ENCODE data around the gene TLR7. TPM values are rescaled to one million over a fixed set of nuclear protein-coding genes. Genes with fewer than 3 reads are reported as not detected.
A peak's percentile ranks its signal among the peaks of the same experiment; 100 is the strongest.

TLR7 gene
- total RNA-seq, 1 donor from 2014 or later = not detected

DNA sequence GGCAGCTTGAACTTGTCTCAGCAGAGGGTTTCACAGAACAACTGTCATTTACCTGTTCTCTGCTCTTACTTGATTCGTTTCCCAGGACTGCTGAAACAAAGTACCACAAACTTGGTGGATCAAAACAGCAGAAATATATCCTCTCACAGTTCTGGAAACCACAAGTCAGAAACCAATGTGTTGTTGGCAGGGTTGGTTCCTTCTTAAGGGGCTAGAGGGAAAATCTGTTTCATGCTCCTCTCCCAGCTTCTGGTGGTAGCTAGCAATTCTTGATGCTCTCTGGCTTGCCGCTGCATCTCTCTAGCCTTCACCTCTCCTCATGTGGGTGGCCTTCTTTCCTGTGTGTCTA is 44.2 kb downstream of the TLR7 start:
- TF ChIP-seq EZH2 (IDR thresholded peaks at IDR 0.05; ENCODE audit: insufficient read depth, low read length) = no peak
- TF ChIP-seq, protein P1, sequence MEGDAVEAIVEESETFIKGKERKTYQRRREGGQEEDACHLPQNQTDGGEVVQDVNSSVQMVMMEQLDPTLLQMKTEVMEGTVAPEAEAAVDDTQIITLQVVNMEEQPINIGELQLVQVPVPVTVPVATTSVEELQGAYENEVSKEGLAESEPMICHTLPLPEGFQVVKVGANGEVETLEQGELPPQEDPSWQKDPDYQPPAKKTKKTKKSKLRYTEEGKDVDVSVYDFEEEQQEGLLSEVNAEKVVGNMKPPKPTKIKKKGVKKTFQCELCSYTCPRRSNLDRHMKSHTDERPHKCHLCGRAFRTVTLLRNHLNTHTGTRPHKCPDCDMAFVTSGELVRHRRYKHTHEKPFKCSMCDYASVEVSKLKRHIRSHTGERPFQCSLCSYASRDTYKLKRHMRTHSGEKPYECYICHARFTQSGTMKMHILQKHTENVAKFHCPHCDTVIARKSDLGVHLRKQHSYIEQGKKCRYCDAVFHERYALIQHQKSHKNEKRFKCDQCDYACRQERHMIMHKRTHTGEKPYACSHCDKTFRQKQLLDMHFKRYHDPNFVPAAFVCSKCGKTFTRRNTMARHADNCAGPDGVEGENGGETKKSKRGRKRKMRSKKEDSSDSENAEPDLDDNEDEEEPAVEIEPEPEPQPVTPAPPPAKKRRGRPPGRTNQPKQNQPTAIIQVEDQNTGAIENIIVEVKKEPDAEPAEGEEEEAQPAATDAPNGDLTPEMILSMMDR (IDR thresholded peaks at IDR 0.05; ENCODE audit: insufficient read depth, low read depth, low read length) = no peak
- no peak overlapping the region for H3K4me3 Mint-ChIP-seq (ENCODE audit: unreplicated experiment)
- Histone ChIP-seq H3K9me3 (ENCODE audit: insufficient read depth, low read depth, low read length) (no peaks in the 10 kb centered on the region), H4K20me1 (ENCODE audit: insufficient read depth, low read length) (no peaks in the 10 kb centered on the region), H3K4me2 (ENCODE audit: low read length) (no peak overlapping the region), H3K27me3 (ENCODE audit: insufficient read depth, low read length) (no peaks in the 10 kb centered on the region), H2AFZ (ENCODE audit: low read depth, low read length) (no peak overlapping the region), H3K4me3 (ENCODE audit: insufficient read depth, low read depth, low read length) (no peak overlapping the region), H3K36me3 (ENCODE audit: insufficient read depth, low read length) (no peaks in the 10 kb centered on the region), H3K27ac (ENCODE audit: low read depth, low read length) (no peak overlapping the region), H3K79me2 (ENCODE audit: insufficient read depth, low read length) (no peaks in the 10 kb centered on the region), H3K9ac (ENCODE audit: low read length) (no peak overlapping the region), H3K4me1 (ENCODE audit: insufficient read depth, low read length) (no peaks in the 10 kb centered on the region)
- no peaks in the 10 kb centered on the region for H3K4me1 Mint-ChIP-seq (ENCODE audit: low read depth, unreplicated experiment)
- no peaks in the 10 kb centered on the region for H3K27me3 Mint-ChIP-seq (ENCODE audit: low read depth, unreplicated experiment)
- H3K36me3 Mint-ChIP-seq (ENCODE audit: low read depth, unreplicated experiment) = no peaks in the 10 kb centered on the region
- DNase-seq (ENCODE audit: low read depth) (no peak), FAIRE-seq (no peak)
- no peak overlapping the region for H3K27ac Mint-ChIP-seq (ENCODE audit: unreplicated experiment)
- H3K9me3 Mint-ChIP-seq (ENCODE audit: unreplicated experiment) = no peaks in the 10 kb centered on the region

DNA sequence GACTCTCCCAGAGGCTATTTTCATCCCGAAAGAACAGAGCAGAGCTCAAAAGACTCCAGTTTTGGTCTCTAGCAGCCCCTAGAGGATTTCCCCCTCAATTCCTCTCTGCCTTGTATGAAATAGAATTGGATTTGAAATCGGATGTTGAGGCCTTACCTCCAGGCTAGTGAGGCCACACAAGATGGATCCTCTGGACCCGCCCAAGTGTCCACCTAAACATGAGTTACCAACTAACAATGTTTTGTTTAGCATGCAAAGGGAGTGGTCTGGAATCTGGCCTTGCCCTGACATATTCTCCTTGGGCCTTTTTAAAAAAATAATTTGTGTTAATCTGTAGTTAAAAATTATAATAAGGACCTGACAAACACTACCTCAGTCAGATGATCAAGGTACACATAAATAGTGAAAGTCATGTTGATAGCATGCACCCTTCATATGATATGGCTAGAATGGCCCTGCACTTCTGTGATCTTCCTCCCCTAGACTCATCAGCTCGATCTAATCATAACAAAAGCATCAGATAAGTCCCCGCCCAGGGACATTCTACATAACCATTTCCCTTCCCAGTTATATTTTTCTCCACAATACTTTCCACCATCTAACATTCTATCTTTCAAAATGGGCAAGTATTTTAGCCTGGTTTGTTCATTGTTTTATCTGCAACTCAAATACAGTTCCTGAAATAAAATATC is 46.1 kb downstream of the TLR7 start:
- Histone ChIP-seq H3K36me3 (ENCODE audit: insufficient read depth, low read length) (no peaks in the 10 kb centered on the region), H2AFZ (ENCODE audit: low read depth, low read length) (no peak overlapping the region), H3K9me3 (ENCODE audit: insufficient read depth, low read depth, low read length) (no peaks in the 10 kb centered on the region), H3K27me3 (ENCODE audit: insufficient read depth, low read length) (no peaks in the 10 kb centered on the region), H3K4me1 (ENCODE audit: insufficient read depth, low read length) (no peaks in the 10 kb centered on the region), H4K20me1 (ENCODE audit: insufficient read depth, low read length) (no peaks in the 10 kb centered on the region), H3K27ac (ENCODE audit: low read depth, low read length) (no peak overlapping the region), H3K79me2 (ENCODE audit: insufficient read depth, low read length) (no peaks in the 10 kb centered on the region), H3K4me2 (ENCODE audit: low read length) (no peak overlapping the region), H3K9ac (ENCODE audit: low read length) (no peak overlapping the region), H3K4me3 (ENCODE audit: insufficient read depth, low read depth, low read length) (no peak overlapping the region)
- H3K27me3 Mint-ChIP-seq (ENCODE audit: low read depth, unreplicated experiment) = no peaks in the 10 kb centered on the region
- peak; percentile 29 for FAIRE-seq
- no peaks in the 10 kb centered on the region for H3K9me3 Mint-ChIP-seq (ENCODE audit: unreplicated experiment)
- DNase-seq (ENCODE audit: low read depth) = no peak
- no peak overlapping the region for H3K4me3 Mint-ChIP-seq (ENCODE audit: unreplicated experiment)
- no peak overlapping the region for H3K27ac Mint-ChIP-seq (ENCODE audit: unreplicated experiment)
- H3K4me1 Mint-ChIP-seq (ENCODE audit: low read depth, unreplicated experiment) = no peaks in the 10 kb centered on the region
- no peaks in the 10 kb centered on the region for H3K36me3 Mint-ChIP-seq (ENCODE audit: low read depth, unreplicated experiment)
- no peak for TF ChIP-seq EZH2 (IDR thresholded peaks at IDR 0.05; ENCODE audit: insufficient read depth, low read length)
- TF ChIP-seq, protein P1 (IDR thresholded peaks at IDR 0.05; ENCODE audit: insufficient read depth, low read depth, low read length) = no peak

DNA sequence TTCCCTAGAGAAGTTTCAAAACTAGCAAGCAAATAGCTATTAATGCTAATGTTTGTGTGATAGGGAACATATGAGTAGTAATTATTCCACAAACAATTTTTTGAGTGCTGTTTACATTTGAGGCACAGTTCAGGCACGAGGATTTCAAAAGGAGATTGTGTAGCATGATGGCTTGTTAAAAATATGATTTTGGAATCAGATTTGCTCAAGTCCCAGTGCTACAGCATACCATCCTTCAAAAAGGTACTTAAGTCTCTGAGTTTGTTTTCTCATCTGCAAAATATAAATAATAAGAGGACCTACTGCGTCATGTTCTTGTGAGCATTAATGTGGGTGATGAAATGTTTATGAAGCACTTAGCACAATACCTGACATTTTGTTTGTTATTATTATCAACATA is 50.9 kb downstream of the TLR7 start:
- Histone ChIP-seq H3K36me3 (ENCODE audit: insufficient read depth, low read length) (no peaks in the 10 kb centered on the region), H2AFZ (ENCODE audit: low read depth, low read length) (no peak overlapping the region), H3K27me3 (ENCODE audit: insufficient read depth, low read length) (no peaks in the 10 kb centered on the region), H3K4me2 (ENCODE audit: low read length) (no peak overlapping the region), H4K20me1 (ENCODE audit: insufficient read depth, low read length) (no peaks in the 10 kb centered on the region), H3K27ac (ENCODE audit: low read depth, low read length) (no peak overlapping the region), H3K9ac (ENCODE audit: low read length) (no peak overlapping the region), H3K4me3 (ENCODE audit: insufficient read depth, low read depth, low read length) (no peak overlapping the region), H3K4me1 (ENCODE audit: insufficient read depth, low read length) (no peaks in the 10 kb centered on the region), H3K79me2 (ENCODE audit: insufficient read depth, low read length) (no peaks in the 10 kb centered on the region), H3K9me3 (ENCODE audit: insufficient read depth, low read depth, low read length) (no peaks in the 10 kb centered on the region)
- no peaks in the 10 kb centered on the region for H3K36me3 Mint-ChIP-seq (ENCODE audit: low read depth, unreplicated experiment)
- H3K9me3 Mint-ChIP-seq (ENCODE audit: unreplicated experiment) = no peaks in the 10 kb centered on the region
- TF ChIP-seq EZH2 (IDR thresholded peaks at IDR 0.05; ENCODE audit: insufficient read depth, low read length) = no peak
- TF ChIP-seq, protein P1 (IDR thresholded peaks at IDR 0.05; ENCODE audit: insufficient read depth, low read depth, low read length) = no peak
- H3K27ac Mint-ChIP-seq (ENCODE audit: unreplicated experiment) = no peak overlapping the region
- no peaks in the 10 kb centered on the region for H3K4me1 Mint-ChIP-seq (ENCODE audit: low read depth, unreplicated experiment)
- no peak for DNase-seq (ENCODE audit: low read depth)
- FAIRE-seq = no peak
- no peak overlapping the region for H3K4me3 Mint-ChIP-seq (ENCODE audit: unreplicated experiment)
- no peaks in the 10 kb centered on the region for H3K27me3 Mint-ChIP-seq (ENCODE audit: low read depth, unreplicated experiment)
